ENCODE measurements around the gene CD99L2.
"Not testable (repeated sequence)": the region's sequence is repeated elsewhere in the genome, so short reads cannot be mapped to it uniquely, and the experiment has no call there.

Gene CD99L2

DNA sequence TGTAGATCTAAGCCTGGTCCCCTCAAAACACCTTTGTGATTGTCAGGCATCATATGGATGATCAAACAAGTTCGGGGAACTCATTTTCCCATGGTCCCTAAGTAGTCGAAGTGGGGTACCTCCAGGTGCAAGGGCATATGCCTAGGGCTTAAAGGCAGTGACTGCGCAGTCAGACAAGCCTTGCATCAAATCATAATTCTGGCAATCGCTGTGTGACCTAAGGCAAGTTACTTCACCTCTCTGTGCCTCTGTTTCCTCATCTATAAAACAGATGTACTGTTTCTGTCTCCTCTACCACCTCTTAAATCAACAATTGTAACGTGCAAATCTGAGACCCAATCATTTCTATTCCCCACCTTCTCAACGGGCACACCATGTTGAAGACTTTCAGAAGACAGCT is 1.8 kb downstream of the CD99L2 start:
- DNase-seq = no peak

DNA sequence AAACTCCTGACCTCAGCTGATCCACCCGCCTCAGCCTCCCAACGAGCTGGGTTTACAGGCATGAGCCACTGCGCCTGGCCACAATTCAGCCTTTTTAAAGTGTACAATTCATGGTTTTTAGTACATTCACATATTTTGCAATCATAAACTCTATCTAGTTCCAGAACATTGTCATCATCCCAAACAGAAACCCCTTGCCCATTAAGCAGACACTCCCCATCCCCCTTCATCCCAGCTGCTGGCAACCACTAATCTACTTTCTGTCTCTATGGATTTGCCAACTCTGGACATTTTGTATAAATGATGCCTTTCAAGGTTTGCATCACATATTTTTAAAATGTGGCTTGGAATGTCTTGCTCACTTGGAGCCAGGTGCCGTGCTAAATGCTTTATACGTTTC is 4.5 kb downstream of the CD99L2 start:
- no peak for DNase-seq

DNA sequence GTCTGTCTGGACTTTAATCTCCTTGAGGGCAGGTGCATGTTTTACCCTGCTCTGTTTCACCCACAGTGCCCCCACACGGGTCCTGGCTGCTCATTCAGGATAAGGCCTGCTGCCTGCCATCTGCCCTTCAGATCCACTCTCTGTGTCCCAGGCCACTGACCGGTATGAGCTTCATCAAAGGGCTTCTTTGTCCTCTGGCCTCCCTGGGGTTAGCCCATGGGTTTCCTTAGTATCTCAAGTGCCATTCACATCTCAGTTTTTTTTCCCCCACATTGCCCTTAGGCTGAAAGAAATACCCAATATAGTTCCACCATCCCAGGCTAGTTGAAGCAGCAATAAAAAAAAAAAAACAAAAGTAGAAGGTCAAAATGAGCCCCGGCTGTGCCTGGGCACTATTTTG is 9.3 kb downstream of the CD99L2 start:
- no peak for DNase-seq

DNA sequence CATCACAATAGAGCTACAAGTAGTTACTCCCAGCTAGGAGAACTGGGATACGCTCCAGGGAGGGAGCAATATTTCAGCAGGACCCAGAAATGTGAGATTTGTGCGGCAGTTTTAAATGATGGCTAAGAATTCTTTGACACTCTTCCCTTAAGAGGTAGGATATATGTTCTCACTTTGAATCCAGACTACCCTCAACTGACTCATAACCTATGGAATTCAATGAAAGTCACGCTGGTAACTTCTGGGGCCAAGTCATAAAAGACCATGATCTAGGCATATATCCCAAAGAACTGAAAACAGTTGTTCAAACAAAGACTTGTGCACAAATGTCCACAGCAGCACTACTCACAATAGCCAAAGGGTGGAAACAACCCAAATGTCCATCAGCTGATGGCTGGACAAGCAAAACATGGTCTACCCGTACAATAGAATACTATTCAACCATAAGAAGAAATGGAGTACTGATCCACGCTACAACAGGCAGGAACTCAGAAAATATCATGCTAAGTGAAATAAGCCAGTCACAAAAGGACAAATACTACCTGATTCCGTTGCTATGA is 10.5 kb downstream of the CD99L2 start:
- DNase-seq = no peak

DNA sequence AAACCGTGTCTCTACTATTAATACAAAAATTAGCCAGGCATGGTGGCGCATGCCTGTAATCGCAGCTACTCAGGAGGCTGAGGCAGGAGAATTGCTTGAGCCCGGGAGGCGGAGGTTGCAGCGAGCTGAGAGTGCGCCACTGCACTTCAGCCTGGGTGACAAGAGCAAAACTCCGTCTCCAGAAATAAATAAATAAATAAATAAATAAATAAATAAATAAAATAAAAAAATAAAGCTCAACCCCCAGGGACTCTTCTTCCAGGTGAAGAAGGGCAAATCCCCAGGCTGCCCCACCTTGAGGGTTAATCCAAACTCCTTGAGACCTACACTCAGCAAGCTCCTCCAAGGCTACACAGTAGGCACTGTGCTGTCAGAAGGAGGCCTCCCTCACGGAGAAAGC is 11.2 kb downstream of the CD99L2 start:
- not testable (repeated sequence) for DNase-seq

DNA sequence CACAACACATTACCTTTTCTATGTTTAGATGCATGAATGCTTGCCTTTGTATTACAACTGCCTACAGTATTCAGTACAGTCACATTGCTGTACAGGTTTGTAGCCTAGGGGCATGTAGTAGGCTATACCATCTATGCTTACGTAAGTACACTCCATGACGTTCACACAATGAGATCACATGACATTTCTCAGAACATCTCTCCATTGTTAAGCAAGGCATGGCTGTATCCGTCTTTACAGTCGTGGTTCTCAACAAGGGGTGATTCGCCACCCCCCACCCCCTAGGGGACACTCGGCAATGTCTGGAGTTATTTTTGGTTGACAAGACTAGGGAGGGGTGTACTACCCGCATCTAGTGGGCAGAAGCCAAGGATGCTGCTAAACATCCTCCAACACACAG is 12.1 kb downstream of the CD99L2 start:
- no peak for DNase-seq

DNA sequence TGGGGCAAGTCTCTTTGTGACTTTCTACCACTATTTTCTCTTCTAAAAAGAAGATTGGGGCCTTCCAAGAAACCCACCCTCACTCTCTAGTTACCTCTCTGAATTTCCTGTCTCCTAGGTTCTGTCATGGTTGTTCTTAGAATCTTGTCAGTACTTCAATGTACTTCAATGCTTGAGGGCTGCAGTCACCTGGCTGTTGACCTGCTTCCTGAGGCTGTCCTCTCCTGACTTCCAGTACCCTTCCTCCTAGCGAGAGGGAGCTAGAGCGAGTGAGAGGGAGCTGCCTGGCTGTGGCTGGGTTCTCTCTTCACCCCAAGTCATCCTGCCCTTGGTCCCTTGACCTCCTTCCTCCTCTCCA is 17.7 kb downstream of the CD99L2 start:
- no peak for DNase-seq

DNA sequence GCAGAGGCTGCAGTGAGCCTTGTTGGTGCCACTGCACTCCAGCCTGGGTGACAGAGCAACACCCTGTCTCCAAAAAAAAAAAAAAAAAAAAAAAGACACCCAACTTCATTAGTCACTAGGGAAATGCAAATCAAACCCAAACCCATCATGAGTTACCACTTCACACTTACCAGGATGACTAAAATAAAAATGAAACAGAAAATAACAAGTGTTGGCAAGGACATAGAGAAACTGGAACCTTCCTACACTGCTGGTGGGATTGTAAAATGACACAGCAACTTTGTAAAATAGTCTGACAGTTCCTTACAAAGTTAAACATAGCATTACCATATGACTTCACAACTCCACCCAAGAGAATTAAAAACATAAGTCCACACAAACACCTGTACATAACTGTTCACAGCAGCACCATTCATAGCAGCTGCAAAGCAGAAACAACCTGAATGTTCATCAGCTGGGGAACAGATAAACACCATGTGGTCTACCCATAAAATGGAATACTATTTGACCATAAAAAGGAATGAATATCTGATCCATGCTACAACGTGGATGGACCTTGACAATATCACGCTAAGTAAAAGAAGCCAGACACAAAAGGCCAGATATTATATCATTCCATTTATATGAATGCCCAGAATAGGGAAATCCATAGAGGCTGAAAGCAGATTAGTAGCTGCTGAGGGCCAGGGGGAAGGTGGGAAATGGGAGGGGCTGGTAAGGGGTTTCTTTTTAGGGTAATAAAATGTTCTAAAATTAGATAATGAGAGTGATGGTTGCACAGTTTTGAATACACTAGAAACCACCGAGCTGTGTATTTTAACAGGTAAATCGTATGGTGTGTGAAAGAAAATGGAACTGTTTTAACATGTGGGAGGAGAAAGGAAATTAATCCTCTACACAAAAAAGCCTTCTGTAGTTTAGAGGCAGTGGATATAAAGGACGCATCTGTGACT is 18.3 kb downstream of the CD99L2 start:
- no peak for DNase-seq

DNA sequence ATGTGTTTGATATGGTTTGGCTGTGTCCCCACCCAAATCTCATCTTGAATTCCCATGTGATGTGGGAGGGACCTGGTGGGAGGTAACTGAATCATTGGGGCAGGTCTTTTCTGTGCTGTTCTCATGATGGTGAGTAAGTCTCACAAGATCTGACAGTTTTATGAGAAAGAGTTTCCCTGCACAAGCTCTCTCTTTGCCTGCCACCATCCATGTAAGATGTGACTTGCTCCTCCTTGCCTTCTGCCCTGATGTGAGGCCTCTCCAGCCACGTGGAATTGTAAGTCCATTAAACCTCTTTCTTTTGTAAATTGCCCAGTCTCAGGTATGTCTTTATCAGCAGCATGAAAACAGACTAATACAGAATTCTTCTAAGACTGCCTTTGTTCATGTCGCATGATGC is 22.8 kb downstream of the CD99L2 start:
- not testable (repeated sequence) for DNase-seq

DNA sequence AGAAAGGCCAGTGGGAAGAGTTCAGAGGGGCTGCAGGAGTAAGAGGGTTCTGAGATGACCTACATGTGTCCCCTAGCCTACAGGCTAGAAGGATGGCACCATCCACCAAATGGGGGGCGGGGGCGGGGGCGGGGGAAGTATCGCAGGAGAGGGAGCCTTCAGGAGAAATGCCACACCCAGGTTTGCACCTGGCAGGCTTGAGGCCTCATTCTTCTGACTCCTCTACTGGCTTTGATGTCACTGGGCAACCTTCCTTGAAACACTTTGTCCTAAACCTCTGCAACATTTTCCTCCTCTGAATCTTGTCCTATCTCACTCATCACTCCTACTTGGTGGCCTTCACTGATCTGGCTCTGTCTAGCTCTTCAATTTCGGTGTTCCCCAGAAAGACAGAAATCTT is 24.0 kb downstream of the CD99L2 start:
- no peak for DNase-seq

DNA sequence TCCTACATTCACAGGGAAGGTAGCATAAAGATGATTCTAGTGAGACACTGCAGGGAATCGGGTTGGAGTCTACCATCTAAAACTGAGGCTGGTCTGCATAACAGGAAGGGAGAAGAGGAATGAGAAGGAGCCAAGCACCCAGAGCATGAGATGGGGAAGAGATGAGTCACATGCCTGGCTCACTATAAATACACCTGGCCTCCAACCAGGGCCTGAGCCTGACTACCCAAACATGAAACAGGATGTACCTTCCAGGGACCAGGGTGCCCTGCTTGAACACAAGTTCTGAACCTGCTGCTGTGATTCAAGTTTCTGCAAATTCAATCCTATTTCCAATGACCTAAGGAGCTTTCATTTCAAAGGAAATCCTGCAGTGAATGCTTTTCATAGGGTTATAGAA is 24.9 kb downstream of the CD99L2 start:
- DNase-seq = no peak

DNA sequence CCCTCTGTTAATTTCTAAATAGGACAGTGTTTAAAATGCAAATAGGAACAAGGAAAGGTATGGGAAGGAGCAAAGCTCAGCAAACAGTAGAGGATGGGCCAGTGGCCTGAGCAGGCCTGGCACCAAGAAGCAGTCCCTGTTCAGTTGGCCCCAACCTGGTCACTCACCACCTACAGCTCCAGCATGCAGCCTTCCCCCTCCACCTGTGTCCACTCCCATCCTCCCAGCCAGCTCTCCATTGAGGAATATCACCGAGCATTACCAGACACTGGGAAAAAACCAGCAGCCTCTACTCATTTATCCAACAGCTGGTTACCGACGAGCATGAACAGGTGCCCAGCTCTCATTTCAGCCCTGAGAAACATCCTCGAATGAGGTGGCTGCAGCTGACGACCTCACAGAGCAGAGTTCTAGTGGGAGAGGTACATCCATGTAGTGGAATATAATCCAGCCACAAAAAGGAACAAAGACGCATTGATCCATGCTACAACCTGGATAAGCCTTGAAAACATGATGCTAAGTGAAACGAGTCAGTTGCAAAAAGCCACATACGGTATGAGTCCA is 25.6 kb downstream of the CD99L2 start:
- no peak for DNase-seq

DNA sequence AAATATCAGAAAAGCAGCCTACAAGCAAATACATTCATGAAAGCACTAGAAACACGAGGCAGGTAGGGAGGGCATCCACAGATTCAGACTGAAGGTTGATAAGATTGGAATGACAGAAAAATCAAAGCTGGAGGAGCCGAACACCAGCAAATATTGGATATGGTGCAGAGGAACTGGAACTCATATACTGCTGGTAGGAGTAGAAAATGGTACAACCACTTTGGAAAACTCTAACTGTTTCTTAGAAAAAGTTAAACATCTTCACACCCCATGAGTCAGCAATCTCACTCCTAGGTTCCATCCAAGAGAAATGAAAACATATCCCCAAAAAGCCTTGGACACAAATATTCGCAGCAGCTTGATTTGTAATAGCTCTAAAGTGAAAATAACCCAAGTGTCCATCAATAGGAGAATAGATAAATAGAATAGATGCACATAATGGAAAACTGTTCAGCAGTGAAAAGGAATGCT is 27.1 kb downstream of the CD99L2 start:
- DNase-seq = no peak

DNA sequence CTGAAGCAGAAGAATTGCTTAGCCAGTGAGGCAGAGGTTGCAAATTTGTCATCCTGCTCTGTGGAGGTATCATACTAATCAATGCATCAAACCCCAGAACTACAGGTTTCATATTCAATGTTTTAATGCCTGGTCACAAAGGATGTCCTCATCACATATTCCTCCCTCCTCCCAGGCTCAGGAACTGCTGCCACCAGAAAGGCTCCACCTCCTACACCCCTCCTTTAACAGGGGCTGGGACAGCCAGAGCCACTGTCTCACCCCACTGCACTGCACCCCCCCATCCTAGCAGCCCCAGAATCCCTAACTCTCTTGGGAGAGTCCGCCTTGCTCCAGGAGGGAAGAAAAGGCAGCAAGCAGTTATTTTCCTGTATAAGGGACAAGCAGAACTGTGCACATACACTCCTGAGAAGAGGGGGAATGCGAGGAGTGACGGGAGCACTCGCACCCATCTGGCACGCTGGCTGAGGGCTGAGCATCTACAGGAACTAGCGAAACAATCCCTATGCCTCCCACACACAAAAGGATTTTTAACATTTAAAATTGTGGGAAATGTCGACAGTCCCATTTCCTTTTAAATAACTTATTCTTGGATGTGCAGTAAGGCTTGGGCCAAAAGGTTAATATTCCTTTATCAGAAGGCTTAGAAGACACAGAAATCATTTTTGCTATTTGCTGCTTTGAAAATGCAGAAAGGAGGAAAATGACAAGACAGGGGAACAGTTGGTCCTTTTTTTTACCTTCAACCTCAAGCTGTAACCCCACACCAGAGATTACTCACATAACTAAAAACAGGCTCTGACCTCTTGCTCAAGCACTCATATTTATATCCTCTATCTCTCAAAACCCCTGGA is 27.8 kb downstream of the CD99L2 start:
- no peak for DNase-seq

DNA sequence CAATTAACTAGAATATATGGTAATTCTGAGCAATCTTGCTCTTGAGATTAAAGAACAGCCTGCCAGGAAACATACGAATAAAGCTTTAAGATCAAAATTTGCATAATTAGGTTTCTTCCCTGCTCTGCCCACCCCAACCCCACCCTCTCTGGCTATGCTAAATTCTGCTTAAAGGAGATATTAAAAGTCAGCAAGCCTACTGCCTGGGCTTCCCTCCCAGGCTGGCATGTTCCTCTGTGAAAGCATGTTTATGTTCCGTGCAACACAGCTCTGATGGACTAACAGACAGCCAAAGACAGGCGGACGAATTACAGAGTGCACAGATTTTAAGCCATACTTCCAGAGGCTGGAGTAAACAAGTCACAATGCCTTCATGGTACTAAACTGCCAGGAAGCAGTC is 28.4 kb downstream of the CD99L2 start:
- no peak for DNase-seq

DNA sequence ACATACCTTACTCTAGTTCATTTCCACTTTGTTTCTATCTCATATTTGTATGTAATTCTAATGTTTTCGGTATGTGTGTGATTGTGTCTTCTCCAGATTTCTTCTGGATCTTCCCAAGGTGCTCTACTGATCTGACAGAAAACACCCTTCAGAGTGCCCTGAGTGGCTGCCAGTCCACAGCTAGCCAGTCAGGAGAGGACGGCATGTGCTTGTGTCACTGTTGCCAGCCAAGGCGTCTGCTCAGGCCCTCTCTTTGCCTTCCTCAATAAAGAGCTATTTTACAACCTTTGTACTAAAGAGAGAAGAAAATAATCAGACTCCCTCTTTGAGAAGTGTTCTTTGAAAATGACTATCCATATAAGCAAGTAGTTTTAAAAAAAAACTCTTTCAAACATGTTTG is 29.0 kb downstream of the CD99L2 start:
- DNase-seq = no peak

DNA sequence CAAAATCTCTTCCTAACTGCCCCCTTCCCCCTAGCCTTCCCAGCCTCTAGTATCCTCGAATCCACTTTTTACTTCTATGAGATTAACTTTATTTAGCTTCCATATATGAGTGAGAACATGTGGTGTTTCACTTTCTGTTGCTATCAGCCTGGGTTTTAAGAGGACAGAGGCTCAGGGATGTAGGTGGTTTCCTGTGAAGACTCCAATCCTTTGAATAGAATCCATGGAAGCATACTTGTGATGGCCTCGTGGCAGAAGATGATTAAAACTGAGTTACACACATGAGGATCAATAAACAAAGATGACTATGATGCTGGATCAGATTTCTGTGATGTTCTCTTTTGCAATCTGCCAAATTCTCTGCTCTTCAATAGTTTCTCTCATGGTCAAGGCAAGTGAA is 29.8 kb downstream of the CD99L2 start:
- no peak for DNase-seq

DNA sequence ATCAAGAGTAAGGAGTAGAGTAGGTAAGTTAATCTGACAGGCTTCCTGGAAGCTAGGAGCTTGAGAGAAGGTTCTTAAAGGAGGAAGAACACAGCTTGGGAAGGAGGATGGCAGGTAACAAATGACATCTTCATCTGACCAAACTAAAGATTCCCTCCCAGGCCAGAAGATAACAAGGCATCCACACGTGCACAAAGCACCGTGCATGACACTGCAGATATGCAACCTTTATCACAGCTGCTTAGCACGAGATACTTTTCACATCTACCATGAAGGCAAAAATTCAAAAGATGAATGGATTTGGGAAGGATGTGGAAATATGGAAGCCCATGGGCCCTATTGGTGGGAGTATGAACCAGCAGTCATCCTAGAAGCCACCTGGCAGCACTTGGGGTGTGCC is 34.3 kb downstream of the CD99L2 start:
- no peak for DNase-seq

DNA sequence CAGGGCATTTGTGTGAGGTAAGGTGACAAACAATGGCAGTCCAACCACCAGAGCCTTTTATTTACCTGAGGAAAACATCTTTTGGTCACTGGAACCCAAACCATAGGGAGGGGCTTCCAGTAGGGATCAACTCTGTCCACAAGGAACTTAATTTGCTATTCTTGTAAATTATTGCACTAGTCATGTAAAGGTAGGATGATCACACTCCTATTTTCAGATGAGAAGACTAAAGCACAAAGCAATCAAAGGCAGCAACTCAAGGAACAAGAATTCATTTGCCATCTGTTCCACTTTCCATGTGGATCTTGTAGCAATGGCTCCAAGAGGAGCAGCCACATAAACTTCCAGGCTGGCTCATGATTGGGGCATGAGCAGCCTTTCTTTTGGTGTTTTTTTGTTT is 35.3 kb downstream of the CD99L2 start:
- no peak for DNase-seq

DNA sequence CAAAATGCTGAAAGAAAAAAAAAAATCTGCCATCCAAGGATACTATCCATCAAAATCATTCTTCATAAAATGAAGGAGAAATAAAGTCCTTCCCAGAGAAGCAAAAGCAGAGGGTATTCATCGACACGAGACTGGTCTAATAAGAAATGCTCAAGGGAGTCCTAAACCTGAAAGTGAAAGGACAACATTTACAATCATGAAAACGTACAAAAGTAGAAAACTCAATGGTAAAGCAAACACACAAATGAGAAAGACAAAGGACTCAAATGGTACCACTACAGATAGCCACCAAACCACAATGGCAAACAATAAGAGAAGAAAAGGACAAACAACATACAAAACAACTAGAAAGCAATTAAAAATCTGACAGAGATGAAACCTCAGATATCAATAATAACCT is 41.0 kb downstream of the CD99L2 start:
- no peak for DNase-seq

DNA sequence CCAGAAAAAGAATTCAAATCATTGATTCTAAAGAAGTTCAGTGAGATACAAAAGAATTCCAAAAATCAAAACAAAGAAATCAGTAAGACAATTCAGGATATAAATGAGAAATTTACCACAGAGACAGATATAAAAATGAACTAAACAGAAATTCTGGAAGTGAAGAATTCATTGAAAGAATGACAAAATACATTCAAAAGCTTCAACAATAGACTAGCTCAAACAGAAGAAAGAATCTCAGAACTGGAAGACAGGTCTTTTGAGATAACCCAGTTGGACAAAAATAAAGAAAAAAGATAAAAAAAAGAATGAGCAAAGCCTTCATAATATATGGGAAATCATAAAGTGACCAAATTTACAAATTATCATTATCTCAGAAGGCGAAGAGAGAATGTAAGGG is 41.7 kb downstream of the CD99L2 start:
- no peak for DNase-seq

DNA sequence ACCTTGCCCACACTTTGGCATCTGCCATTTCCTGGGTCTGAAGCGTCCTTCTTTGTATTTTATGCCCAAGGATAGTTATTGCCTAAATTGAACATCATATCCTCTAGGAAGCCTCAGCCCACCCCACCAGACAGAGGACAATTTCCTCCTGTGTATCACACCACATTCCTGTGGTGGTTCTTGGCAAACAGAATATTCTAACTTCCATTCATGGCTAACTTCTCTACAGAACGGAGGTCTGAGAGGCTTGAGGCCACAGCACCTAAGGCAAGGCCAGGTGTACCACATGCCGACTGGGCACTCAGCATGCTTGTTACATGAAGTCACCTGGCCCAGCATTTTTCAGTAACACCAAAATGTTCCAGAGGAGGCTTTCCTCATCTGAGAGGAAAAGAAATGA is 42.4 kb downstream of the CD99L2 start:
- no peak for DNase-seq

DNA sequence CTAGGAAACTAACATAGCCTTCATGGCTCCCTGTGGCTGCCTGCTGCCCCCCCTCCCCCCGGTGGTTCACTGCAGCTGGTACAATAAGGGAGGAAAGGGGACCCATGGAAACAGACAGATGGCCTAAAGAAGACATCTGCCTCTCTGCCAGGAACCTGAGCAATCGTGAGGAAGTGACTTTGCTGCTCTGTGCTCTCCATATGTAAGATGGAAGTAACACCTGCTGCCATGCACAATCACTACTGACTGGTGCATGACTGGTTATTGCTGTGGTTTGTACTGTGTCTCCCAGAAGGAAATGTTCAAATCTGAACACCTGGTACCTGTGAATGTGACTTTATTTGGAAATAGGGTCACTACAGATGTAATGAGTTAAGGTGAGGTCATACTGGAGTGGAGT is 43.6 kb downstream of the CD99L2 start:
- no peak for DNase-seq

Data from NCI-H1105 treated with DMSO at 0.1 percent for 48 hours (cell line).